CD4-positive, alpha-beta T cell treated with Interleukin-21 for 1 hour (primary cell): ENCODE data around the gene PIP5K1C.

Experiments
- DNase-seq: peaks from one replicate; pipeline ENCODE4 v3.0.0-alpha.2; 2020

PIP5K1C gene, protein sequence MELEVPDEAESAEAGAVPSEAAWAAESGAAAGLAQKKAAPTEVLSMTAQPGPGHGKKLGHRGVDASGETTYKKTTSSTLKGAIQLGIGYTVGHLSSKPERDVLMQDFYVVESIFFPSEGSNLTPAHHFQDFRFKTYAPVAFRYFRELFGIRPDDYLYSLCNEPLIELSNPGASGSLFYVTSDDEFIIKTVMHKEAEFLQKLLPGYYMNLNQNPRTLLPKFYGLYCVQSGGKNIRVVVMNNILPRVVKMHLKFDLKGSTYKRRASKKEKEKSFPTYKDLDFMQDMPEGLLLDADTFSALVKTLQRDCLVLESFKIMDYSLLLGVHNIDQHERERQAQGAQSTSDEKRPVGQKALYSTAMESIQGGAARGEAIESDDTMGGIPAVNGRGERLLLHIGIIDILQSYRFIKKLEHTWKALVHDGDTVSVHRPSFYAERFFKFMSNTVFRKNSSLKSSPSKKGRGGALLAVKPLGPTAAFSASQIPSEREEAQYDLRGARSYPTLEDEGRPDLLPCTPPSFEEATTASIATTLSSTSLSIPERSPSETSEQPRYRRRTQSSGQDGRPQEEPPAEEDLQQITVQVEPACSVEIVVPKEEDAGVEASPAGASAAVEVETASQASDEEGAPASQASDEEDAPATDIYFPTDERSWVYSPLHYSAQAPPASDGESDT

DNA sequence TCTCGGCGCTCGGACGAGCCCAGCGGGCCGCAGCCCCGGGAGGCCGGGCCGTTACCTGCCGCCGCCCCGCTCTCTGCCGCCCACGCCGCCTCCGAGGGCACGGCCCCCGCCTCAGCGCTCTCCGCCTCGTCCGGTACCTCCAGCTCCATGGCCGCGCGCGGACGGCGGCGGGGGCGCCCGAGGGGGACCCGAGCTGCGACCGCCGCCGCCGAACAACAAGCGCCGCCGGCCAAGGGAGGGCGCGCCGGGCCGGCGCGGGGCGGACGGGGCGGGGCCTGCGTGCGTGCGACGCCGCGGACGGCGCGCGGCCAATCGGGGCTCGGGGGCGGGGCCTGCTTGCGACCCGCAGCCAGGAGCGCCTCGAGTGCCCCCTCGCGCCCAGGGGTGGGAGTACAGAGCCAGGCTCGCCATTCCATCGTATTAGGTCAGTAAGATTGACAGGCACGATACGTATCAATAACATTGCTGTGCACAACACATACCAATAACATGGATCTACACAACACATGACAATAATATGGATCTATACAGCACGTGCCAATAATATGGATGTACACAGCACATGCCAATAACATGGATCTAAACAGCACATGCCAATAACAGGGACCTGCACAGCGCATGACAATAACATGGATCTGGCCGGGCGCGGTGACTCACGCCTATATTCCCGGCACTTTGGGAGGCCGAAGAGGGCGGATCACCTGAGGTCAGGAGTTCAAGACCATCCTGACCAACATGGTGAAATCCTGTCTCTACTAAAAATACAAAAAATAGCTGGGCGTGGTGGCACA, at the start of gene PIP5K1C:
TSS of gene PIP5K1C (minus strand) at position 227 of the 791 bp plus-strand sequence. CDS start at position 149, 78 bp downstream.
- DNase-seq: peak; percentile 92

DNA sequence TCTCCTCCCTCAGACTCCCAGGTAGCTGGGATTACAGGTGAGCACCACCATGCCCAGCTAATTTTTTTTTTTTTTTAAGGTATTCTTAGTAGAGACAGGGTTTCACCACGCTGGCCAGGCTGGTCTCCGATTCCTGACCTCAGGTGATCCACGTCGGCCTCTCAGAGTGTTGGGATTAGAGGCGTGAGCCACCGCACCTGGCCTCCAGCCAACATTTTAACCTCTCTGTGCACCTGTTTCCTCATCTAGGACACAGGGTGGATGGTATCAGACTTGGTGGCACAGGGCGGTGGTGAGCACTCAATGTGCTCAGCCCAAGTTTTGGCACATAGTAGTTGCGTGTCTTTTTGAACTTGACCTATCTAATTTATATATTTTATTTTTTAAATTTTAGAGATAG, 48.7 kb upstream of the PIP5K1C start:
- no peak for DNase-seq

DNA sequence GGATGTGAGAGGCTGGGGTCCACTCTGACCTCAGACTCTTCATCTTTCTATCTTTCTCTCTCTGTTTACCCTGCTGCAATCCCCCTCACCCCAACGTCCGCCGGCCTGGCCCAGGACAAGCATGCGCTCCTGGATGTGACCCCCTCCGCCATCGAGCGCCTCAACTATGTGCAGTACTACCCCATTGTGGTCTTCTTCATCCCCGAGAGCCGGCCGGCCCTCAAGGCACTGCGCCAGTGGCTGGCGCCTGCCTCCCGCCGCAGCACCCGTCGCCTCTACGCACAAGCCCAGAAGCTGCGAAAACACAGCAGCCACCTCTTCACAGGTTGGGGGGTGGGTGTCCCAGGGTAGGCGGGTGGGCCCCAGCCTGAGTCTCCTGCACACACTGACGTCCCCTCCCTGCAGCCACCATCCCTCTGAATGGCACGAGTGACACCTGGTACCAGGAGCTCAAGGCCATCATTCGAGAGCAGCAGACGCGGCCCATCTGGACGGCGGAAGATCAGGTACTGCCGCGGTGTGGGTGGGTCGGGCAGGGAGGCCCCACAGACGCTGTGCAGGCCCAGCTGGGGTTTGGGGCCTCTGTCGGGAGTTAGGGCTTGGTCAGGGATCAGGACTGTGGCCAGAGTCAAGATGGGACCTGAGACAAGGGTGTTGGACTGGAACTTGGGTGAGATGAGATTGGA, 46.2 kb upstream of the PIP5K1C start:
- DNase-seq: no peak

DNA sequence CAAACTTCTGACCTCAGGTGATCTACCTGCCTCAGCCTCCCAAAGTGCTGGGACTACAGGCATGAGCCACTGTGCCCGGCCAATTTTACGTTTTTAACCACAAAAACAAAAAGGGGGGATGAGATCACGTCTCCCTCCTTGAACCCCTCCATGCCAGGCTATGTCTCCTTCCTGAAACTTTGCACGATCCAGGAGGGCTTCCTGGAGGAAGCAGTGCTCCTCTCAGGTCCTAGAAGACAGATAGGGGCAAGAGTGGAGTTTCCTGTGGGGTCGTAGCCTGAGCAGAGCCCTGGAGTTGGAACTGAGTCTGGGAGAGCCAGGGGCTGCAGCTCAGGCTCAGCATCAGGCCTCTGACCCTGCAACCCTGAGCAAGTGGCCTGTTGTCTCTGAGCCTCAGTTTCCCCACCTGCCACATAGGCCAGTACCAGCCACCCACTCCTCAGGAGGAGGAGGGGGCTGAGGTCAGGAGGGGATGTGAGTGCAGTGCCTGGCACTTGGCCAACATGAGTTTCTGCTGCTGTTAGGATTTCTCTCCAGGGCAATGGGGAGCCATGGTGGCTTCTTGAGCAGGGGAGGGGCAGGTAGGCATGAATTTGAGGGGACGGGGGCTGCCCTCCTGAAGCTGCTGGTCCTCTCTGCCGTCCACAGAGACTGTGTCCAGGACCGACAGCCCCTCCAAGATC, 45.2 kb upstream of the PIP5K1C start:
- DNase-seq: no peak

DNA sequence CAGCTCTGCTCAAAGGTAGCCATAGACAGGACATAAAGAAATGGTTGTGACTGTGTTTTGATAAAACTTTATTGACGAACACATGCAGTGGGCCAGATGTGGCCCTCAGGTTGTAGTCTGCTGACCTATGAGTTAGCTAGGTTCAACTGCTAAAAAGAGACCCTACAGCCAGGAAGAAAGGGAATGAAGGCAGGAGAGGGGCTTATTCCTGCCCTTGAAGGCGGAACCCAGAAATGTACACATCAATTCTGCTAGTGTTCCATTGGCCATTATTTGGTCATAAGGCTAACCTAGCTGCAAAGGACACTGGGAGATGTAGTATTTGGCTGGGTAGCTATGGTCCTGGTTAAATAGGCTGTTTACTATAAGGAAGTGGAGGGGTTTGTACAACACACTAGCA, 43.2 kb upstream of the PIP5K1C start:
- DNase-seq: no peak

DNA sequence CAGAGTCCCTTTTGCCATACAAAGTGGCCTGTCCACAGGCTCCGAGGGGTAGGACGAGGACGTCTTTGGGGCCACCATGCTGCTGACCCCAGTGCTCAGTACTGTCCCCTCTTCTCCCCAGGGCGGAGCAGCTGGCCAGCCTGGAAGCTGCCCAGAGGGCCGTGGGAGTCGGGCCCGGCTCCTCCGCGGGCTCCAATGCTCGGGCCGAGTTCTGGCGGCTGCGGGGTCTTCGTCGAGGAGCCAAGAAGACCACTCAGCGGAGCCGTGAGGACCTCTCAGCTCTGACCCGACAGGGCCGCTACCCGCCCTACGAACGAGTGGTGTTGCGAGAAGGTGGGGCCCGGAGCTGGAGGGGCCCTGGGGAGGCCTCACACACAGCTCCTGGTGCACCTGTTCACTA, 40.2 kb upstream of the PIP5K1C start:
- DNase-seq: no peak

DNA sequence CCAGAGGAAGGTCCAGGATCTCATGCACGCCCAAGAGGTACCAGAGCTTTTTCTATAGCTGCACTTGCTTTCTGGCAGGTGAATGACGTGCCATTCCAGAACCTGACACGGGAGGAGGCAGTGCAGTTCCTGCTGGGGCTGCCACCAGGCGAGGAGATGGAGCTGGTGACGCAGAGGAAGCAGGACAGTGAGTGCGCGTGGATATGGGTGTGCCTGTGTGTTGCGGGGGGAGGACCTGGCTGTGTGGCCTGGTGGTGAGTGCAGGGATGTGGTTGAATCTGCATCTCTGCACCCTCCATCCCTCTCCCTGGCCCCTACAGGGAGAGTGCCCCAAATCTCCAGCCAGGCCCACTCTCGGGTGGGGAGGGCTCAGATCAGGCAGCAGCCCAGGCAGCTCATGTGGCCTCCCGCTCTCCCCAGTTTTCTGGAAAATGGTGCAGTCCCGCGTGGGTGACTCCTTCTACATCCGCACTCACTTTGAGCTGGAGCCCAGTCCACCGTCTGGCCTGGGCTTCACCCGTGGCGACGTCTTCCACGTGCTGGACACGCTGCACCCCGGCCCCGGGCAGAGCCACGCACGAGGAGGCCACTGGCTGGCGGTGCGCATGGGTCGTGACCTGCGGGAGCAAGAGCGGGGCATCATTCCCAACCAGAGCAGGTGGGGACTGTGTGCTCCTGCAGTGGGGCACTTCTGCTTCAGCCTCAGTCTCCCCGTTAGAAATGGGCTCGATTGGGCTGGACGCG, 38.4 kb upstream of the PIP5K1C start:
- no peak for DNase-seq

DNA sequence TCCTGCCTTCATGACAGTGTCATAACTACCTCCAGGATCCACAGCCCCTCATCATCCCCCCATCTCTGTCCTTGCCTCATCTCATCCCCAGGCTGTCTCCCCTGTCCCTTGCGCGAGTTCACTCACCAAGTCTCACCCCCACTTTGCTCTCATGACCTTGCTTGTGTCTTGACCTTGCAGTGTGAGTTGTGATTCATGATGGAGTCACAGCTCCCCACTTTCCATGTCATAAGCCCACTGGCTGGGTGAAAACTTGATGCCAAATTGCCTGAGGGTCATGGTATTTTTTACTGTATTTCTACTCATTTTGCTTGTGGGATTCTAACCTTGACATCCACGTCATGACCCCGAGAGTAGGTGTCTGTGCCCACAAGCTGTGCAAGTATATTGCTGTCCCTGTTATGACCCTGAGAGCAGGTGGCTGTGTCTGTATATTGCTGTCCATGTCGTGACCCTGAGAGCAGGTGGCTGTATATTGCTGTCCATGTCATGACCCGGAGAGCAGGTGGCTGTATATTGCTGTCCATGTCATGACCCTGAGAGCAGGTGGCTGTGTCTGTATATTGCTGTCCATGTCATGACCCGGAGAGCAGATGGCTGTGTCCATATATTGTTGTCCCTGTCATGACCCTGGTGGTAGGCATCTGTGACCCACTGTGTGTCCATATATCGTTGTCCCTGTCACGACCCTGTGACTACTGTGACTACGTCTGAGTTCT, 37.4 kb upstream of the PIP5K1C start:
- DNase-seq: no peak

DNA sequence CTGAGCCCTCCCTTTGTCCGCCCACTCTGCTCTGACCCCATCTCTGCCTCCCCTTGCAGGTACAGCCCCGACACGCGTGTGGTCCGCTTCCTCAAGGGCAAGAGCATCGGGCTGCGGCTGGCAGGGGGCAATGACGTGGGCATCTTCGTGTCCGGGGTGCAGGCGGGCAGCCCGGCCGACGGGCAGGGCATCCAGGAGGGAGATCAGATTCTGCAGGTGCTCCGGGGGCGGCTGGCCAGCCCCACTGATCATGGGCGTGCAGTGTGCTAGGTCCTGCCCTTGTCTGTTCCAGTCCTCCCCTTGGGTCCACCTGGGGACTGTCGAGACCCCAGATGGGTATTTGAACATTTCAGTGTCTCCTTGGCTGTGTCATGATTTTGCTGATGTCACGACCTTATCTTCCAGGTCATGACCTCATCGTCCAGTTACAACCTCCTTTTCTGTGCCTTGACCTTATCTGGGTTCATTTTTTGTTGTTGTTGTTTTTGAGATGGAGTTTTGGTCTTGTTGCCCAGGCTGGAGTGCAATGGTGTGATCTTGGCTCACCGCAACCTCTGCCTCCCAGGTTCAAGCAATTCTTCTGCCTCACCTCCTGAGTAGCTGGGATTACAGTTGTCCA, 35.9 kb upstream of the PIP5K1C start:
- DNase-seq: no peak

DNA sequence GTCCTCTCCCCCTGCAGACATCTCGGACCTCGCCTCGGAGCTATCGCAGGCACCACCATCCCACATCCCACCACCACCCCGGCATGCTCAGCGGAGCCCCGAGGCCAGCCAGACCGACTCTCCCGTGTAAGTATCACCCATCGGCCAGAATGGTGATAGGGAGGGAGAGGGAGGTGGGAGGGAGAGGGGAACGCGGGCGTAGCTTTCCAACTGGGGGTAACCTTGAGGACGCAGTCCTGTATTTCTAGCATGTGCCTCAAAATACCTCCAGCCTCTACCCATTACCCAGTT, 34.0 kb upstream of the PIP5K1C start:
- DNase-seq: no peak

DNA sequence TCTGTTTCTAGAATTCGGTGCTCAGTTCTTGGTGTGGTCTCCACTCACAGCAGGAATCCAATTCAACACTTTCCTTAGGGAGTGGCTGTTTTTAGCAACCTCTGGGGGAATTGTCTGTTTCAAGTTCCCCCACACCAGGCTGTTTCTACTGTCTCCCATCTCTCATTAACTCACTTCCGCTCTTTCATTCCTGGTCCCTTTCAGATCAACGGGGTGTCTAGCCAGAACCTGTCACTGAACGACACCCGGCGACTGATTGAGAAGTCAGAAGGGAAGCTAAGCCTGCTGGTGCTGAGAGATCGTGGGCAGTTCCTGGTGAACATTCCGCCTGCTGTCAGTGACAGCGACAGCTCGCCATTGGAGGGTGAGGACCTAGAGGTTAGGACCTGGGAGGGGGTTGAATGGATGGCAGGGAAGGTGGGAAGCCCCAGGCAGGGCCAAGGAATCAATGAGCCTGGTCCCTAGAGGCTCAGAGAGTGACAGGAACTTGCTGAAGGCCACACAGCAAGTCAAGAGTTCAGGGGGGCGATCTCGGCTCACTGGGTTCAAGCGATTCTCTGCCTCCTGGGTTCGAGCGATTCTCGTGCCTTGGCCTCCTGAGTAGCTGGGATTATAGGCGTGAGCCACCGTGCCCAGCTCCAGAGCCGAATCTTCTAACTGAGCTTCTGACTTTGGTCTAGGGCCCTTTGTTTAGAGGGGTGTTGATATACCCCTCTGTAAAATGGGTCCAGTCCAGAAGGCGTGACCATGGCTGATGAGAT, 33.5 kb upstream of the PIP5K1C start:
- no peak for DNase-seq

DNA sequence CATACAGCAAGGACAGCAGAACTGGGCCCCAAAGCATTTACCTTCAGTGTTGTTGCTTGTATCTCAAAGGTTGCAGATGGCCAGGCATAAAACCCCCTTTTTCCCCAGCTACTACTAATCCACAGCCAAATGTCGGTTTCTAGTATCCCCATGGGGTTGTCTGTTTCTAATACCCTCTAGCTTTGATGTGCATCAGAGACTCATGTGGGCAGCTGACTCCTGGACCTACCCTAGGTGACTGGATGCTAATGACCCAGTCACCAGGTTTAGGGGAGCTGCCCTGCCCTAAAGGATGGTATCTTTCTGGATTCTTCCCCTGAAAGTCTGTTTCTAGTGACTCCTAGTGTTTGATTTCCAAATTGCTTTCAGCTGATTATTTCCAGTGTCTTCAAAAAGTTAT, 31.8 kb upstream of the PIP5K1C start:
- no peak for DNase-seq

DNA sequence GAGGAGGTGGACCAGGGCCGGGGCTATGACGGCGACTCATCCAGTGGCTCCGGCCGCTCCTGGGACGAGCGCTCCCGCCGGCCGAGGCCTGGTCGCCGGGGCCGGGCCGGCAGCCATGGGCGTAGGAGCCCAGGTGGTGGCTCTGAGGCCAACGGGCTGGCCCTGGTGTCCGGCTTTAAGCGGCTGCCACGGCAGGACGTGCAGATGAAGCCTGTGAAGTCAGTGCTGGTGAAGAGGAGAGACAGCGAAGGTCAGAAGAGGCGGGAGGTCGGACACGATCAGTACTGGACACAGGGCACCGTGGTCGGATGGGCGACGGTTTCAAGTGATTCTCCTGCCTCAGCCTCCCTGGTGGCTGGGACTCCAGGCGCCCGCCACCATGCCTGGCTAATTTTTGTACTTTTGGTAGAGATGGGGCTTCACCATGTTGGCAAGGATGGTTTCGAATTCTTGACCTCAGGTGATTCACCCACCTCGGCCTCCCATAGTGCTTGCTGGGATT, 30.2 kb upstream of the PIP5K1C start:
- DNase-seq: no peak

DNA sequence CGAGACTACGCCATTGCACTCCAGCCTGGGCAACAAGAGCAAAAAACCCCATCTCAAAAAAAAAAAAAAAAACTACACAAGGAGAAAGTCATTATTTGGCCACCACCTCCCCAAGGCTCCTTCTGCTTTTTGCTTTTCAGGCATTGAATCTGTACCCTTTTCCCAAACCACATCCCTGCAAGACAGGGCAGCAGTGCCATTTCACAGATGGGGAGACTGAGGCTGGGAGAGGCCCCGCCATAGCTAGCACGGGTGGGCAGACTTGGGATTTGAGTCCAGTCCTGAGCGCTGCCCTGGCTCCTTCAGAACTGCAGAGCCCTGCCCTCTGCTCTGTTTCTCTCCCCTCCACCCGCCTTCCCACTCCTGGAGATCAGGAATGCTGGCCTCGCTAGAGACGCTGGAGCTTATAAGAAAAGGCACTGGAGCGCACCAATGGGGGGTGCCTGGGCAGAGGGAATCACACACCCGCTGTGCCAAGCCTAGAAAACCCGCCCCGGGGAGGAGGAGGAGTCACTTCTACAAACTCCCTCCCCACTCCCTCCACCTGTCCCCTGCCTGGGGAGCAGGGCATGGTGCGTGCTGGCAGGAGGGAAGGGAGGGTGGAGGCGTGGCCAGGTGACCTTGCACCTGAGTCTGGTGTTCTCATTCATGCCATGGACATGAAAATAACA, 25.5 kb upstream of the PIP5K1C start:
- no peak for DNase-seq

DNA sequence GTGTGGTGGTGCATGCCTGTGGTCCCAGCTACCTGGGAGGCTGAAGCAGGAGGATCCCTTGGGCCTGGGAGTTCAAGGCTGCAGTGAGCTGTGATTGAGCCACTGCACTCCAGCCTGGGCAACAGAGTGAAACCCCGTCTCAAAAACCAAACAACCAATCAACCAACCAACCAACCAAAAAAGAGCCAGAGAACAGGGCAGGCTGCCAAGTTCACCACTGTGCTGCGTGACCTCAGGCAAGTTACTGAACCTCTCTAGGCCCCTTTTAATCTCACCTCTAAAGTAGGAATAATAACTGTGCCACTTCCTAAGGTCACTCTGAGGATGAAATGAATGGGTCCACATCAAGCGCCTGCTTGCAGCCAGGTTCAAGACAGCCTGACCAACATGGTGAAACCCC, 24.9 kb upstream of the PIP5K1C start:
- DNase-seq: no peak

DNA sequence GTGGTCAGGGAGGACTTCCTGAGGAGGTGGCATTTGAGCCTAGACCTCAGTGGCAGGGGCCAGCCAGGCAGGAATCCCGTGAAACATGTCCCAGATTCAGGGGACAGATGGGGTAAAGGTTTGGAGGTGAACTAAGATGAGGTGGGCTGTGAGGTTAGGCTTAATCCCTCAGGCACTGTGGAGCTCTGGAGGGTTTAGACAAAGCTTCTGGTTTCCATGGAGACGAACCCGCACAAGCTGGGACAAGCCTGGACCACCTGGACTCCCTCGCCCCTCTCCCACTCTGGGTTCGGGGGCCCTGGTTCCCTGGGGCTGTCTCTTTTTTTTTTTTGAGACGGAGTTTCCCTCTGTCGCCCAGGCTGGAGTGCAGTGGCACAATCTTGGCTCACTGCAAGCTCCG, 23.6 kb upstream of the PIP5K1C start:
- no peak for DNase-seq

DNA sequence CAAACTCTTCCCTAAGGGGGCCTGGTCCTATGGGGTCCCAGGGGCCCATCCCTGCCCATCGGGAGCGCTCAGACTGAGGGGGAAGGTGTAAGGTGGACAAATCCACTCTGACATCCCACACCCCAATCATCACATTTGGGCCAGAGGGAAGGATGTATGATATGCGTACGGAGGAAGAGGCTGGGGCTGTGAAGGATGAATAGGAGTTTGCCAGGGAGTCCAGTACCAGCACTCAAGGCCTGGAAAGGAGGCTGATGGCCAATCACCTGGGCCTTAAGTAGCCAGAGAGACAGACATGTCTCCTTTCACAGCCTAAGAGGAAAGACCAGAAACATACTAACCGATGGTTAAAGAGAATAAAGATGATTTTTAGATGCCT, 22.8 kb upstream of the PIP5K1C start:
- no peak for DNase-seq

DNA sequence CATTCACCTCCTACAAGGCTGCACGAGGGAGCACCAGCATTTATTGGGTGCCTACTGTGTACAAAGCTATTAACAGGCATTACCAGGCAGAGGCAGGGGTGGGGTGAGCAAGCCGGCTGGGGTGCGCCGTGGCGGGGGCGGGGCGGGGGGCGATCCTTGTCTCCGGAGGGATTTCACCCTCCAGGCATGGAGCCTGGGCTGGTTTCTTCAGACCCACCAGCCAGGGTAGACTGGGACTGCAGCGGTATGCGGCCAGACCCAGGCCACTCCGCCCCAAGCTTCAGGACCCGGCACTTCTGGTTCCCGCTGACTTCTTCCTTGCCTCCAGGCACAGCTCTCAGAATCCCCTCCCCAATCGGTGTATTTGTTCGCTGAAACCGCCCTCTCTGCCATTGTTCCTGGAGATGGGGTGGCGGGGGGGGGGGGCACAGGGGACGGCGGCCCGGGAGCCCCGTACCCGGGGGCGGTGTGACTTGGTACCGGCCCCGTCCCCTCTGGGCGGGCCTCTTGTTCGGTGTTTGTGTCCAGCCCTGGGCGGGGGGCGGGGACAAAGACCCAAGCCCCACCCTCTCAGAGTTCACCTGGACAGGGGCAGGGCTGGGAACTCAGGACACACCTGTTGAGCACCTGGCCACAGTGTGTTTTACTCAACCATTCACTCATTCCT, 22.3 kb upstream of the PIP5K1C start:
- no peak for DNase-seq
